GM19452 (cell line): ENCODE results near the gene ZNF714.
"Not testable (repeated sequence)": the region's sequence is repeated elsewhere in the genome, so short reads cannot be mapped to it uniquely, and the experiment has no call there.

ENCODE experiments used
- ATAC-seq: cut with Tn5 transposase; IDR thresholded peaks from one replicate; pipeline ENCODE4 v1.9.1; 2021; ENCODE audit not compliant: unreplicated experiment

The ZNF714 gene

DNA sequence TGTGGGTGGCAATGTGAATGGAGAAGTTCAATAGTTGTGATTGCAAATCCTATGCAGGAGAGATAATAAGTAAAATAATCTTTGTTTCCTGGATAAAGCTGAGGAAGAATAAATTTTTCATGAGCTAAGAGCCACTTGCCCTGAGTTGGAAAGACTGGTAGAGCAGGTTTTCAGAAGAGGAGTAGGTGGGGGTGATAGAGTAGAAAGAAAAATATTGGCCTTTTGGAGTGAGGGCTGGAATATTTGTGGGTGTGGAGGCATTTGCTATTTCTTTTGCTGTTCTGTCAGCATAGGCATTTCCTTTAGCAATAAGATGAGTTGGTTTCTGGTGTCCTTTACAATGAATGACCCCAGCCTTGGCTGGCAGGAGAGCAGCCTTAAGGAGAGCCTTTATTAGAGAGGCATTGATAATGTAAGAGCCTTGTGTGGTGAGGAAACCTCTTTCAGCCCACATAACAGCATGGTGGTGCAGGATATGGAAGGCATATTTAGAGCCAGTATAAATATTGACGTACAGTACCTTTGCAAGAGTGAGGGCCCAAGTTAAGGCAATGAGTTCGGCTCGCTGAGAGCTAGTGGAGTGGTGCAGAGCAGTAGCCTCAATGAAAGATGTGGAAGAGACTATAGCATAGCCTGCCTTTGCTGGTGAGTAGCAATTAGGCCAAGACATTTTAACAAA, 48.2 kb downstream of the ZNF714 start:
- no peak for ATAC-seq

DNA sequence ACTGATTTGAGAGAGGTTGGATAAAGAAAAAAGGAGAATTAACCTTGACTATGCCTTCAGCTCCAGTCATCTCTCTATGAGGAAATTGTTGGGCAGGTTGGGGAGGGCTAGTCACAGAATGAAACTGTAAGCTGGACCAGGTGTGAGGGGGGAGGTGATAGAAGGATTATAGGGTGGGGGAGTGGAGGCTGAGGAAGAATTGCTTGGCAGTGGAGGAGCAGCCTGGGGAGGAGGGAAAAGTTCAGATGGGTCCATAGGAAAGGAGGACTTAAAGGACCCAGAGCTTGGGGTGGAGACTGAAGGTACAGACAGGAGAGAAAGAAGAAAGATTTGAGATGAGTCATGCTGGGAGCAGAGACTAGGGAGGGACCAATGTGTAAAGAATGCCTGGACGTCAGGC, 51.6 kb downstream of the ZNF714 start:
- no peak for ATAC-seq

DNA sequence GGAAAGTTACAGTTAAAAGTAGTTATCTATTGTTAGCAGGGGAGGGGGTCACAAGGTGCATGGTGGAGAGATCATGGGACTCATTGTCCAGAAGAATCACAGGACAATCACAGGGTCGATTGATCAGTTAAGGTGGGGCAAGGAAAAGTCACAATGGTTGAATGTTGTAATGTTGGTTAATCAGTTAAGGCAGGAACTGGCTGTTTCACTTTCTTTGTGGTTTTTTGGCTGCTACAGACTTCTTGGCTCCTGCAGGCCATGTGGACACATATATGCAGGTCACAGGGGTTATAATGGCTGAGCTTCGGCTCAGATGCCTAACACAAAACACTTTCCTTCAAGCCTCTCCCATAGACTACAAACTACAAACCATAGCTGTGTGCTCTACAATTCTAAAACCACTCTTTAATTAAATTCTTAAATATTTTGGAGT, 52.9 kb downstream of the ZNF714 start:
- no peak for ATAC-seq

DNA sequence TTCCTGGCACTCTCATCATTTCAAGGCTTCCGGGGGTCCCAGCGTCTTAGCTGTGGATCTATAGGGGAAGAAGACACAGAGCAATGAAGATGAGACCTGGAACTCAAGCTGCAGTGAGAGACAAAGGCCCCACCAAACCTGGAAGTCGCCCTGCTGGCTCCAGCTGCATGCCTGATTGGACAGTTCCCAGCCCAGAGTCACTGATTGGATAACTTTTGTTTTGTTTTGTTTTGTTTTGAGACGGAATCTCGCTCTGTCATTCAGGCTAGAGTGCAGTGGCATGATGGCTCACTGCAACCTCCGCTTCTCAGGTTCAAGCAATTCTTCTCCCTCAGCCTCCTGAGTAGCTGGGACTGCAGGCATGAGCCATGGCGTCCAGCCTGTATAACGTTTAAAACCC, 53.4 kb downstream of the ZNF714 start:
- no peak for ATAC-seq

DNA sequence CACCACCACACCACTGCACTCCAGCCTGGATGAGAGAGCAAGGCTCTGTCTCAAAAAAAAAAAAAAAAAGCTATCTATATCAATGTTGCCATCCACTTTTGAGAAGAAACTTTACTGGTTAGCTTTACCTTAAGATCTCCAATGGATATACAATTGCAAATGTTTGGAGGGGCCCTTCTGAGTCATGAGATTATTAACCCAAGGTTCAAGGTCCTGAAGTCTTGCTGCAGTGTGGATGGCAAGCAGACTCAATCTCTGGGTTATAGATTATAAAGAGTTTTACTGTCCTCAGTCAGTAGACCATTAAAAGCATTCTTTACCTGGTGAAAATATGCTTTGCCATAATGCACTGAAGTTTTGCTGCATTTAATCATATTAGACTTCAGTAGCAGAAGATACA, 56.1 kb downstream of the ZNF714 start:
- no peak for ATAC-seq

DNA sequence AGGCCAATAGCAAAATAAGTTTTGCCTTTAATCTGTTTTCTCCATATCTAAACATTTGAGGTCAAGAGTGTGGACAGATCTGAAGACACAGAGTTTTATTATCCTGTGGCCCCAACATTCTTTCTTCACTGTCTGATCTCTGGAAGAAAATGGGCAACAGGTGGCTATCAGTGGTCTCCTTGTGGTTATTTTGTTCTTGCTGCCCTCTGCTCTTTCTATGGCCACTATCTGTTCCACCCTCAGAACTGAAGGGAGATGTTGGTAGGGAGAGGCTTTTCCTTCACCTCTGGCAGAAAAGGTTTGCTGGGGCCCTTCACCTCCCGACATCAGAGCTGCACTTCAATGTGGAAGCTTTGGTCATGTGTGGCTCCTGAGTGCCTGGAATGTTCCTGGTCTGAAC, 59.0 kb downstream of the ZNF714 start:
- not testable (repeated sequence) for ATAC-seq

DNA sequence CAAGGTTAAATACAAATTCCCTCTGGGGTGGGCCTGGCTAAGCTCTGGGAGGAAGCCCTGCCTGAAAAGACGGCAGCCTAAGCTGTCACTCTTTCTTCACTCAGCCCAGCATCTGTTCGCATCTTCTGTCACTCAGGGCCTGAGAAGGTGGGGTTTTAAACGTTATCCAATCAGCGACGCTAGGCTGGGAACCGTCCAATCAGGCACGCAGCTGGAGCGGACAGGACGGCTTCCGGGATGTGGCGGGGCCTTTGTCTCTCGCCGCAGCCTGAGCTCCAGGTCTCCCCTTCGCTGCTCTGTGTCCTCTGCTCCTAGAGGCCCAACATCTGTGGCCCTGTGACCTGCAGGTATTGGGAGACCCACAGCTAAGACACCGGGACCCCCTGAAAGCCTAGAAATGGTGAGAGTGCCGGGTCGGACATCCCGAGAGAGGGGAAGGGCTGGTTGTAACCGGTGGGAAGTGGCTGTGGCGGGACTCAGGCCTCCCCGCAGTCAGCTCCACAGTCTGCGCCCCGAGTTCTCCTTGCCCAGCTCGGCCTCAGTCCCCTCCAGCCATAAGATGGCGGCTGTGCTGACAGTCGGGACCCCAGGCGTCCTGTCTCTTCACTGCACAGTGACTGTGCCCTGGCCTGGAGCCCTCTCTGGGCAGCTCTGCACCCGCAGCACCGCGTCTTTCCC, 59.9 kb downstream of the ZNF714 start, which contains the start of gene ZNF431:
Gene ZNF431, plus strand, starts transcription at position 254 of the 678 bp plus-strand sequence. Its CDS starts 144 bp downstream, at position 398.
- peak; percentile 98 for ATAC-seq

DNA sequence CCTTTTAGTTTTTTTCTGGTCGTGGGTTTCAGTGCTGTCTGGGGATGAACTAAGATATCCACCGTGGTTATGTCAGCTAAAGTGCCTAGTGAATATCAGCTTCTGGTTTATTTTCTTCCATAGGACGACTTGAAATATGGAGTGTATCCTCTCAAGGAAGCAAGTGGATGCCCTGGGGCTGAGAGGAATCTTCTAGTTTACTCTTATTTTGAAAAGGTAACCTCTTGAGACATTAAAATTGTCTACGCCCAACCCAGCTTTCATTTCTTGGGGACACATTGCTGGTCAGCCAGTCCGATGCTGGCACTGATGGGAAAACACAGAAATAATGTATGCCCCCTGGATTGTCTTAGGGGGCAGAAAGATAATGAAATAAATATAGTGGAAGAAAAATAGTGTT, 61.4 kb downstream of the ZNF714 start:
- no peak for ATAC-seq

DNA sequence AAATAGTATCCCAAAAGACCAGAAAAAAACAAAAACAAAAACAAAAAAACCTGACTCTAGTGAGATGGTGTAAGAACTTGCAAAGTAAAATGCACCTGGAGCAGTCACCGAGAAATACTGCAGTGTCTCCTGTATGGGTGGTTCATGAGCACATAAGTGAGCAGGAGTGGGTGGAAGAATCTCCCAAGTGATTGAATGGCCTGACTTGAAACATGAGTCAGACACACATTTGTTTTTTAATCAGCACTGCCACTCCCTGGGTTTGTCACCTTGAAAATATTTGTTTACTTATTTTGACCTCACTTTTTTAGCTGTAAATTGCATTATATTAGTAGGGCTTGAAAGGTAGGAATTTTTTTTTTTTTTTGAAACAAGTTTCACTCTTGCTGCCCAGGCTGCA, 61.9 kb downstream of the ZNF714 start:
- no peak for ATAC-seq

DNA sequence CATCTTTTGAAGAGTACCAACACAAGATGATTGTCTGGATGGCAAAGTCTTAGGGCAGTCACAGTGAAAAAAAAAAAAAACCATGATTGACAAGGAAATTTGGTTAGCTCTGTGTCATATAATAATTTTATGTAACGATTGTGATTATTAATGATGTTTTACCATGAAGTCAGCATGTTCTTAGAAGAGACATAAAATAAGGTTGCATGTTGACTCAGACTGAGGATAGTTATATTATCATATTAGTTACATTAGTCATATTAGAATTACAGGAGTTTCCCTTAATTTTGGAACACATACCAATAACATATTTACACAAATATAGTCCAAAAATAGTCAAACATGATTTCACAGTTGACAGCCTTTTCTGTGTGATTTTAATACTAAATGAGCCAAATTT, 65.5 kb downstream of the ZNF714 start:
- ATAC-seq = no peak

DNA sequence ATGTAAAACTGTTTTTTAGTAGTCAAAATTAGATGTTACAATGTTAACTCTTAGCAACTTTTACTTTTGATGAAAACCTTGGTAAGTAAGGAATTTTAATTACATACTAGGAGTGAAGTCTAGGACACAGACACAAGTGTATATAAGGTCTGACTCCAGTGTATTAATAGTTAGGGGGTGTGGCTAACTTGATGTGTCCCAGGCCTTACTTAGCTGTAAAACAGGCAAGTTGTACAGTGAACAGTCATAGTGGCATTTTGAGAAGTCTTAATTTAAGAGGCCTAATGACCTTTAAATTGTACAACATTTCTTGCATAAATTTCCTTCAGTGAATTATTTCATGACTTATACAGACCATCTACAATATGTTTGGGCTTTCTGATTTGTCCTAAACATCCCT, 66.7 kb downstream of the ZNF714 start:
- no peak for ATAC-seq

DNA sequence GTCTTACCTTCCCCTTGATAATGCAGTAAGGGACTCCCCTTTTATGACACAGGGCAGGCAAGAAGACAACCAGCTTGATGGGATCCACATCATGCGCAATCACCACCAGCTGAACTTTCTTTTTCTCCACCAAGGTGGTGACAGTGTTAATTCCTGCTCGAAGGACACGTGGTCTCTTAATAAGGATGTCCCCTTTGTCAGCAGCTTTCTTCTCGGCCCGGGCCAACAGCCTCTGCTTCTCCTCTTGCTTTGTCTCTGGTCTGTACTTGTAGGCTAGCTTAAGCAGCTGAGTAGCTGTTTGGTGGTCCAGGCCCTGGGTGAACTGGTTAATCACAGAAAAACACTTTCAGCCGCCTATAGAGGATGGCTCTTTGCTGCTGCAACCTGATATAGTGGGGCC, 67.9 kb downstream of the ZNF714 start:
- no peak for ATAC-seq

DNA sequence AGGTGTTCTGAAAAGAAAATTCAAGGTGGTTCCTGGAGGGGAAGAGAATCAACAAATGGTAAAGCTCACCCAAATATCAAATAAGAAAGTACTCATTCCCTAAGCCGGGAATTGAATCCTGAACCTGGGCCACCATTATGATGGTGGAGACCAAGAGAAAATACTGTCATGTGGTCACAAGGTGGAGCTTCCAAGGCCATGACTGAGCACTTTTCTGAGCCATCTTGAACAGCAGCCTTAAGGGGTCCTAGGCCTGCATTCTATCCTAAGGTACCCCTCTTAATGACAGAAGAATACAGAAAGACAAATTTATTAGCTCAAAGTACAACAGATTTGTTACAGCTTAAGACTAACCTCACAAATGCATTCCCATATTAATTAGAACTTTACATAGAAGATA, 69.5 kb downstream of the ZNF714 start:
- ATAC-seq = no peak

DNA sequence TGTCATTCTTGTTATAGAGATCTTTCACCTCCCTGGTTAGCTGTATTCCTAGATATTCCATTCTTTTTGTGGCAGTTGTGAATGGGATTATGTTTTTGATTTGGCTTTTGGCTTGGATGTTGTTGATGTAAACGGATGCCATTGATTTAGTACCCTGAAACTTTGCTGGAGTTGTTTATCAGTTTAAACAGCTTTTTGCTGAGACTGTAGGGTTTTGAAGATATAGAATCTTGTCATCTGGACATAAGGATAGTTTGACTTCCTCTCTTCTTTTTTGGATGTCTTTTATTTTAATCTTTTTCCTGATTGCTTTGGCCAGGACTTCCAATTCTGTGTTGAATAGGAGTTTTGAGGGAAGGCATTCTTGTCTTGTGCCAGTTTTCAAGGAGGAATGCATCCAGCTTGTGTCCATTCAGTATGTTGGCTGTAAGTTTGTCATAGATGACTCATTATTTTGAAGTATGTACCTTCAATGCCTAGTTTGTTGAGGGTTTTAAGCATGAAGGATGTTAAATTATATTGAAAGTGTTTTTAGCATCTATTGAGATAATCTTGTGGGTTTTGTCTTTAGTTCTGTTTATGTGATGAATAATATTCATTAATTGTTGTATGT, 76.6 kb downstream of the ZNF714 start:
- ATAC-seq = no peak

DNA sequence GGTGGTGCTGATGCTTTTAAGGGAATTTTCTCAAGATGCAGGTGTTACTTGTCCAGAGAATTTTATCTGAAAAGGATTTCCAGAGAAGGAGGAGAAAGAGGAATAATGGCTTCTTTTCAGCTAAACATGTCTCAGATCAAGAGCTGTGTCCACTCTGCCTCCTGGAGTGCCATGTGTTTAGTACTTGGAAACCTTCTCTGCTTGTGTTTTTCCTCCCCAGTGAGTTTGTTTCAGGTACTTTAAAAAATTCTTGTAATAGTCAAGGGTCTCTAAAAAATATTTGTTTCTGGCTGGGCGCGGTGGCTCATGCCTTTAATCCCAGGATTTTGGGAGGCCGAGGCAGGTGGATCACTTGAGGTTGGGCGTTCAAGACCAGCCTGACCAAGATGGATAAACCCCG, 82.5 kb downstream of the ZNF714 start:
- no peak for ATAC-seq

DNA sequence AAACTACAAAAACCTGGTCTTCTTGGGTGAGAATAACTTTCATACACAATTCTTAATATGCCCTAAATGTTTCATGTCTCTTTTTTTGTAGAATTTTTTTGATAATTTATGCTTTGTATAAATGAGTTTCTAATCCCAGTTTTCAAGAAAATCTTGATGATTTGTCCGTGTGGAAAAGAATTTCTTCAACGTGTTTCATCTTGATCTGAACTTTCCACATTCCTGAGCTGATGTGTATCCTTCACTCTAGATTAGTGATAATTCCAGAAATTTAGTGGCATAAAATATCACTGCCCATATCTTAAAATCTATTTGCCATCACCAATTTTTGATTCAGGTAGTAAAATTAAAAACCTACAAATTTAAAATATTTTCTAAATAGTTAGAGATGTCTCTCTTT, 84.4 kb downstream of the ZNF714 start:
- ATAC-seq = no peak
